ENCODE results near the gene SACM1L. TPM values are rescaled to one million over a fixed set of nuclear protein-coding genes. Genes with fewer than 3 reads are reported as not detected.
"Not testable (repeated sequence)": the region's sequence is repeated elsewhere in the genome, so short reads cannot be mapped to it uniquely, and the experiment has no call there.

SACM1L gene
- total and polyA plus RNA-seq, 4 donors: 50.3 to 77.6 (median 57.8) TPM

DNA sequence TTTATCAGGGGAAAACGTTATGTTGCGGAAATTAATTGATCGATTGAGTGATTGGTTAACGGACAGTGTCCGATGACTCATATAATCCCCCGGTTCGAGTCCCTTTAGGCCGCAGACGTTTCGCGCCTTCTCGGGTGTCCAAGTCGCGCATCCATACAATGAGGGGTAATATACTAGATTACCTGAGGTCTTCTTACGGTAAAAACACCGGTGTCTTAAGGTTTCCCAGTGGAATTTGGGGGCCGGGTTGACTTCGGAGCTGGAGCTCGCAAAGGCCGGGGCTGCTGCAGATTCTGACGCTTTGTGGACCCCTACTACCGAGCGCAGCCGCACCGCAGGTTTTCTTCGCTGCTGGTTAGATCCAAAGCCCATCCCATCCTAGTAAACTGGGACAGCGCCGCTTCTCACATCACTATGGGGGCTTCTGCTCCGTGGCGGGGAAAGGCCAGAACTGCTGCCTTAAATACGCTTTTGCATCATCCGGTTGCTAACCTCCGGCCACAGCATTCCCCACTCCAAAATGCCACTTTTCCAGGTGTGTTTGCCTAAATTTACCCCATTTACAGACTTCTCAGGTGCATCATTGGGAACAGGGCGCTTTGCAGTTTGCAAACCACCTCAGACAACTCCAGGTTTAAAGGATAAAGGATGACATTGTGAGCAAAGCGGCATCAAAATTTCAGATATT, 858 bp upstream of the SACM1L start:
- H3K4me3 ChIP-seq (ENCODE audit: low read depth, low read length): peak overlapping the region; percentile 91
- H3K4me1 ChIP-seq (ENCODE audit: control insufficient read depth, insufficient read depth, low read length): peaks cover 3% of the 10 kb centered on the region
- peak in 5 of 6 donors; percentile 38 to 93 (median 57) for DNase-seq (ENCODE audit: low read depth in 4 of 6, low spot score in 6 of 6)
- H3K36me3 ChIP-seq (ENCODE audit: control insufficient read depth, insufficient read depth, low read length): peaks cover 2% of the 10 kb centered on the region
- 1% methylated on average over 29 of the region's 35 CpGs for WGBS (ENCODE audit: insufficient coverage)
- peak overlapping the region; percentile 84 for H3K27ac ChIP-seq (ENCODE audit: low read depth, low read length)
- no peaks in the 10 kb centered on the region for H3K9me3 ChIP-seq (ENCODE audit: control insufficient read depth, insufficient read depth, low read length)
- H3K27me3 ChIP-seq (ENCODE audit: control insufficient read depth, insufficient read depth, low read length): no peaks in the 10 kb centered on the region

DNA sequence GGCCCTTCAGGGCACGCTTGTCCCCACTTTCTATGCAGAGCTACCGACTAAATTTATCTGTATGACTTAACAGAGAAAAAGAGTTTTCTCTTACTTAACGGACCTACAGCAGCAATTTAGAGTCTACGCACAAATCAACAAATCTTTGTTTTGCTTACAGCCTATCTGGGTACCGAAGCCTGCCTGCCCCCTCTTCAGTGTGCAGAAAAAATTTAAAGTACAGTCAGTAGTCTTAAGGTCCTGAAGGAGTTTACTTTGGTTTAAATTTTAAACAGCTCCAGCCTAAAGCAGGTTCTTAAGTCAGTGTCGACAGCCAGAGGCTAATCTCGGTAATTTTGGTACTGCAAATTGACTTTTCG, 570 bp downstream of the SACM1L start:
- WGBS (ENCODE audit: insufficient coverage): 0% methylated on average over 5 of the region's 8 CpGs
- Histone ChIP-seq H3K36me3 (ENCODE audit: control insufficient read depth, insufficient read depth, low read length) (peaks cover 2% of the 10 kb centered on the region), H3K9me3 (ENCODE audit: control insufficient read depth, insufficient read depth, low read length) (no peaks in the 10 kb centered on the region), H3K4me1 (ENCODE audit: control insufficient read depth, insufficient read depth, low read length) (peaks cover 3% of the 10 kb centered on the region), H3K27ac (ENCODE audit: low read depth, low read length) (peak overlapping the region; percentile 84), H3K27me3 (ENCODE audit: control insufficient read depth, insufficient read depth, low read length) (no peaks in the 10 kb centered on the region), H3K4me3 (ENCODE audit: low read depth, low read length) (peak overlapping the region; percentile 91)
- DNase-seq (ENCODE audit: low read depth in 4 of 6, low spot score in 6 of 6): no peak

DNA sequence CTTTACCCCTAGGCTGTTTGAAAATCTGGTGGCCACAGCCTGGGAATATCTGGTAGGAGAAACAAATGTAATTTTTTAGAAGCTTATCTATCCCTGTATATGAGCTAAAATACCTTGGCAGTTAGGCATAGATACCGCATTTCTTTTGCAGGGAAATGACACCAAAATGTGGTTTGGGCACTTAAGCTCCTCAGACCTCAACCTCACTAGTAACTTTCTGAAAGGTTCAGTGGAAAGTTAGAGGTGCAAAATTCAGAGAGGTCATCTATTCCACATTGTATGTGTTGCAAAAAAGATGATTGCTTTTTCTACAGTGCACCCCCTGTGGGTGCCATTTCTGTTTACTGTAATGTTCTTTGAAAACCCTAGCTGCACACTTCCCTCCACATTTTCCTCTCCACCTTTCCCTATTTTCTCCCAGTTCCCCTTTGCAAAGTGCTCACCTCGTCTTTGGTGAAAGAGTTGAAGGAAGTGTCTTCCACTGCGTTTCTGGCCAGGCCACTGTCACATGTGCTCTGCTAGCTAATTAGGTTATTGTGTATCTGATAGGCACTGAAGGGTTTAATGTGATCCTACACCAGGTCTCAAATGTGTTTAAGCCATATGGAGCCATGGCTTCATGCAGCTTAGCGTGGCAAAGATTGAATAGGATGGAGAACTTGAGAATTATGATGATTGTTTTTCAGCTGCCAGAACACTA, 1.3 kb downstream of the SACM1L start:
- peak in 1 of 6 donors; percentile 8 for DNase-seq (ENCODE audit: low read depth in 4 of 6, low spot score in 6 of 6)
- no peak overlapping the region for H3K27ac ChIP-seq (ENCODE audit: low read depth, low read length)
- H3K27me3 ChIP-seq (ENCODE audit: control insufficient read depth, insufficient read depth, low read length): no peaks in the 10 kb centered on the region
- H3K36me3 ChIP-seq (ENCODE audit: control insufficient read depth, insufficient read depth, low read length): peaks cover 2% of the 10 kb centered on the region
- no peaks in the 10 kb centered on the region for H3K9me3 ChIP-seq (ENCODE audit: control insufficient read depth, insufficient read depth, low read length)
- peaks cover 3% of the 10 kb centered on the region for H3K4me1 ChIP-seq (ENCODE audit: control insufficient read depth, insufficient read depth, low read length)
- H3K4me3 ChIP-seq (ENCODE audit: low read depth, low read length): peak overlapping the region; percentile 91
- no CpG with 5 or more reads among the region's 4 CpGs for WGBS (ENCODE audit: insufficient coverage)

DNA sequence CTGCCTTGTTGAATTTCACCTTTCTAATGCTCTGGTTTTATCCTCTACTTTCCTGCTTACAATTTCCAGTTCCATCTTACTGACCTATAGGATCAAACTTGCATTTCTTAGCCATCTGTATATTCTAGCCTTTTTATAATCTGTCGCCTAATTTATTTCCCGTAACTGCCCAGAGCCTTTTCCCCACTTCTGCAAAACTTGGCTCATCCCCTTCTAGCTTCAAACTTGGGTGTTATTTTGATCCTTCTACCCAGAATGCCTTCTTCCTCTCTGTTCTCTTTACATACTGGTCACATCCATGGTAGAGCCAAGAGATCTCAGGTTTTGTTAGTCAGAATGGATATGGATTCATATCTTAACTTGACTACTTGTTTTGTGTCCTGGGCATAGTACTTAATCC, 2.6 kb downstream of the SACM1L start:
- WGBS (ENCODE audit: insufficient coverage): 100% methylated on average over 2 of the region's 2 CpGs
- H3K4me1 ChIP-seq (ENCODE audit: control insufficient read depth, insufficient read depth, low read length): peaks cover 3% of the 10 kb centered on the region
- H3K9me3 ChIP-seq (ENCODE audit: control insufficient read depth, insufficient read depth, low read length): no peaks in the 10 kb centered on the region
- no peaks in the 10 kb centered on the region for H3K27me3 ChIP-seq (ENCODE audit: control insufficient read depth, insufficient read depth, low read length)
- peaks cover 2% of the 10 kb centered on the region for H3K36me3 ChIP-seq (ENCODE audit: control insufficient read depth, insufficient read depth, low read length)
- no peak overlapping the region for H3K27ac ChIP-seq (ENCODE audit: low read depth, low read length)
- no peak overlapping the region for H3K4me3 ChIP-seq (ENCODE audit: low read depth, low read length)
- DNase-seq (ENCODE audit: low read depth in 4 of 6, low spot score in 6 of 6): no peak

GRCh38 chr3:45692866-45693265, 3.7 kb downstream of the SACM1L start:
- no peaks in the 10 kb centered on the region for H3K9me3 ChIP-seq (ENCODE audit: control insufficient read depth, insufficient read depth, low read length)
- peaks cover 2% of the 10 kb centered on the region for H3K36me3 ChIP-seq (ENCODE audit: control insufficient read depth, insufficient read depth, low read length)
- no peaks in the 10 kb centered on the region for H3K27me3 ChIP-seq (ENCODE audit: control insufficient read depth, insufficient read depth, low read length)
- H3K27ac ChIP-seq (ENCODE audit: low read depth, low read length): no peak overlapping the region
- H3K4me1 ChIP-seq (ENCODE audit: control insufficient read depth, insufficient read depth, low read length): peaks cover 3% of the 10 kb centered on the region
- 100% methylated on average over 1 of the region's 3 CpGs for WGBS (ENCODE audit: insufficient coverage)
- no peak for DNase-seq (ENCODE audit: low read depth in 4 of 6, low spot score in 6 of 6)
- no peak overlapping the region for H3K4me3 ChIP-seq (ENCODE audit: low read depth, low read length)

- no CpG with 5 or more reads among the region's 3 CpGs for WGBS (ENCODE audit: insufficient coverage)
- H3K27ac ChIP-seq (ENCODE audit: low read depth, low read length): no peak overlapping the region
Measured at GRCh38 chr3:45693941-45694521, 4.8 kb downstream of the SACM1L start.

GRCh38 chr3:45695166-45695565, 6.0 kb downstream of the SACM1L start:
- WGBS (ENCODE audit: insufficient coverage): 86% methylated on average over 1 of the region's 4 CpGs
- not testable (repeated sequence) for H3K27me3 ChIP-seq (ENCODE audit: control insufficient read depth, insufficient read depth, low read length); H3K27ac ChIP-seq (ENCODE audit: low read depth, low read length); H3K4me3 ChIP-seq (ENCODE audit: low read depth, low read length); DNase-seq (ENCODE audit: low read depth in 4 of 6, low spot score in 6 of 6); H3K36me3 ChIP-seq (ENCODE audit: control insufficient read depth, insufficient read depth, low read length); H3K9me3 ChIP-seq (ENCODE audit: control insufficient read depth, insufficient read depth, low read length); H3K4me1 ChIP-seq (ENCODE audit: control insufficient read depth, insufficient read depth, low read length)

More at GRCh38 chr3:45693941-45694521, 4.8 kb downstream of the SACM1L start:
- Histone ChIP-seq H3K9me3 (ENCODE audit: control insufficient read depth, insufficient read depth, low read length) (no peaks in the 10 kb centered on the region), H3K4me1 (ENCODE audit: control insufficient read depth, insufficient read depth, low read length) (no peaks in the 10 kb centered on the region), H3K36me3 (ENCODE audit: control insufficient read depth, insufficient read depth, low read length) (peaks cover 2% of the 10 kb centered on the region), H3K27me3 (ENCODE audit: control insufficient read depth, insufficient read depth, low read length) (no peaks in the 10 kb centered on the region), H3K4me3 (ENCODE audit: low read depth, low read length) (no peak overlapping the region)
- DNase-seq (ENCODE audit: low read depth in 4 of 6, low spot score in 6 of 6): no peak

GRCh38 chr3:45700570-45701073, 11.4 kb downstream of the SACM1L start:
- Histone ChIP-seq H3K36me3 (ENCODE audit: control insufficient read depth, insufficient read depth, low read length) (no peaks in the 10 kb centered on the region), H3K27me3 (ENCODE audit: control insufficient read depth, insufficient read depth, low read length) (no peaks in the 10 kb centered on the region), H3K4me1 (ENCODE audit: control insufficient read depth, insufficient read depth, low read length) (no peaks in the 10 kb centered on the region), H3K27ac (ENCODE audit: low read depth, low read length) (no peak overlapping the region), H3K4me3 (ENCODE audit: low read depth, low read length) (no peak overlapping the region), H3K9me3 (ENCODE audit: control insufficient read depth, insufficient read depth, low read length) (no peaks in the 10 kb centered on the region)
- DNase-seq (ENCODE audit: low read depth in 4 of 6, low spot score in 6 of 6): no peak
- WGBS (ENCODE audit: insufficient coverage): no CpG with 5 or more reads among the region's 6 CpGs

DNA sequence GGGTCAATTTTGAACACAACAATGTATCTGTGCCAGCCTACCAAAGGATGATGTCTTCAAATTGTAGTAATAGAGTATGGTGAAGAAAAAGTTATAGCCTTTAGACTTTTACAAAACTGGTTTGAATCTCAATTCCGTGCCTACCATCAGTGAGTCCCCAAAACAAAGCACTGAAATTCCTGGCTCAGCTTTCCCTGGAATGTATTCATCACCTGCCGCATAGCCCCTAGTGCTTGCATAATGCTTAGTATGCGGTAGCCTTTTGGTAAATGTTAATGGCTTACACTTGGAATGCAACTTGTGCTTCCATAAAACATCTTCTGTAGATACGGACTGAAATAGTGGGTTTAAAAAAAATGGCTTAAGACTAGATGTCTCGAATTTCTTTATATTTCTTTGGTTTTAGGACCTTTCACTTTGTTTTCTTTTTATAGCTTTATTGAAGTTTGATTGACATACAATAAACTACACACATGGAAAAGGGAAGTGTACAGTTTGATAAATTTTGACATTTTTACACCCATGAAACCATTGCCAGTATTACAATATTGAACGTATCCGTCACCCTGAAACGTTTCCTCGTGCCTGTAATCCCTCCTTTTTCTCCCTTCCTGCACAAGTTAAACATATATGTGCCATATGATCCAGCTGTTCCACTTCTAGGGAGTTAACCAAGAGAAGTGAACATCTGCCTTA, 12.1 kb downstream of the SACM1L start:
- Histone ChIP-seq H3K27me3 (ENCODE audit: control insufficient read depth, insufficient read depth, low read length) (no peaks in the 10 kb centered on the region), H3K27ac (ENCODE audit: low read depth, low read length) (no peak overlapping the region)

More for the DNA sequence above, 12.1 kb downstream of the SACM1L start:
- Histone ChIP-seq H3K4me3 (ENCODE audit: low read depth, low read length) (no peak overlapping the region), H3K4me1 (ENCODE audit: control insufficient read depth, insufficient read depth, low read length) (no peaks in the 10 kb centered on the region), H3K36me3 (ENCODE audit: control insufficient read depth, insufficient read depth, low read length) (no peaks in the 10 kb centered on the region), H3K9me3 (ENCODE audit: control insufficient read depth, insufficient read depth, low read length) (no peaks in the 10 kb centered on the region)
- 75% methylated on average over 4 of the region's 9 CpGs for WGBS (ENCODE audit: insufficient coverage)
- peak in 2 of 6 donors; percentile 24 to 37 for DNase-seq (ENCODE audit: low read depth in 4 of 6, low spot score in 6 of 6)
